PC-9 (cell line): ENCODE results near the gene YAP1. TPM values are rescaled to one million over a fixed set of nuclear protein-coding genes. Genes with fewer than 3 reads are reported as not detected.

Source experiments
- BruUV-seq: library from RNA; stranded (reverse); fragments of 400-500 nt; replicated peaks from 2 replicates; lab custom pipeline; 2021; lab: Mats Ljungman, UMichigan
- CTCF ChIA-PET: fragments of 300-600 bp; sonication (Branson Sonifier 250); formaldehyde crosslinking; loops from one replicate; lab custom pipeline; 2022; ENCODE audit warnings: antibody characterized with exemption; lab: Charles Lee
- POLR2A ChIA-PET: fragments of 300-600 bp; sonication (Branson Sonifier 250); formaldehyde crosslinking; loops from one replicate; lab custom pipeline; 2022; ENCODE audit warnings: antibody characterized with exemption; ENCODE audit not compliant: unreplicated experiment; lab: Charles Lee
- DNase-seq, 2 experiments: peaks; one replicate each; pipeline versions ENCODE4 v3.0.0 to v3.0.0-alpha.2; 2015 to 2022; ENCODE audit warnings: mixed read lengths in 1 of 2
- H2AFZ ChIP-seq: fragments of 200-600 bp; sonication (generic); 2 replicates; pipeline ENCODE4 v1.8.1; 2017; ENCODE audit warnings: antibody characterized with exemption
- H3F3A ChIP-seq: fragments of 200-600 bp; sonication (generic); 2 replicates; pipeline ENCODE4 v1.8.1; 2017; ENCODE audit warnings: antibody characterized with exemption, mild to moderate bottlenecking, low read depth; ENCODE audit not compliant: insufficient read depth
- H3K27ac ChIP-seq: fragments of 200-600 bp; sonication (generic); 2 replicates; pipeline ENCODE4 v1.6.1; 2016; ENCODE audit warnings: mixed run types
- H3K27me3 ChIP-seq: fragments of 200-600 bp; sonication (generic); 2 replicates; pipeline ENCODE4 v1.6.1; 2016; ENCODE audit warnings: low read depth, mixed run types; ENCODE audit not compliant: insufficient read depth
- H3K36me3 ChIP-seq: fragments of 200-600 bp; sonication (generic); 2 replicates; pipeline ENCODE4 v1.6.1; 2016; ENCODE audit warnings: low read depth, mixed run types
- H3K4me1 ChIP-seq: fragments of 200-600 bp; sonication (generic); replicated peaks from 2 replicates; pipeline ENCODE4 v1.6.1; 2016; ENCODE audit warnings: mixed run types; ENCODE audit not compliant: insufficient read depth
- H3K4me2 ChIP-seq: fragments of 200-600 bp; sonication (generic); 2 replicates; pipeline ENCODE4 v1.6.1; 2017; ENCODE audit warnings: mixed run types
- H3K4me3 ChIP-seq: fragments of 200-600 bp; sonication (generic); 2 replicates; pipeline ENCODE4 v1.6.1; 2016; ENCODE audit warnings: mixed run types
- H3K79me2 ChIP-seq: fragments of 200-600 bp; sonication (generic); 2 replicates; pipeline ENCODE4 v1.6.1; 2017; ENCODE audit warnings: low read depth, mixed run types
- H3K9me2 ChIP-seq: fragments of 200-600 bp; sonication (generic); 2 replicates; pipeline ENCODE4 v1.8.1; 2017; ENCODE audit warnings: mild to moderate bottlenecking; ENCODE audit not compliant: insufficient read depth
- H3K9me3 ChIP-seq: fragments of 200-600 bp; sonication (generic); 2 replicates; pipeline ENCODE4 v1.8.1; 2016; ENCODE audit warnings: low read depth; ENCODE audit not compliant: insufficient read depth
- H4K20me1 ChIP-seq: fragments of 200-600 bp; sonication (generic); 2 replicates; pipeline ENCODE4 v1.8.1; 2017; ENCODE audit not compliant: insufficient read depth
- CTCF ChIP-seq: fragments of 200-600 bp; sonication (generic); conservative IDR thresholded peaks from 2 replicates; pipeline ENCODE4 v1.6.1; 2017; ENCODE audit warnings: mixed run types, antibody characterized with exemption, mild to moderate bottlenecking, moderate library complexity
- EZH2 ChIP-seq: fragments of 200-600 bp; sonication (generic); IDR thresholded peaks from 2 replicates; pipeline ENCODE4 v1.8.0; 2017; ENCODE audit warnings: antibody characterized with exemption, low read depth
- intact Hi-C: fragments of 100-400 bp; cut with micrococcal nuclease; formaldehyde crosslinking; loops from one replicate; pipeline ENCODE4 v1.10.0; 2022; ENCODE audit not compliant: unreplicated experiment
- total RNA-seq: library from RNA; stranded (reverse); gene quantifications from 2 replicates; pipeline ENCODE4 v1.2.3, GENCODE V29; 2021

YAP1 gene
- total RNA-seq, 1 experiment from 2014 or later = 111 TPM

DNA sequence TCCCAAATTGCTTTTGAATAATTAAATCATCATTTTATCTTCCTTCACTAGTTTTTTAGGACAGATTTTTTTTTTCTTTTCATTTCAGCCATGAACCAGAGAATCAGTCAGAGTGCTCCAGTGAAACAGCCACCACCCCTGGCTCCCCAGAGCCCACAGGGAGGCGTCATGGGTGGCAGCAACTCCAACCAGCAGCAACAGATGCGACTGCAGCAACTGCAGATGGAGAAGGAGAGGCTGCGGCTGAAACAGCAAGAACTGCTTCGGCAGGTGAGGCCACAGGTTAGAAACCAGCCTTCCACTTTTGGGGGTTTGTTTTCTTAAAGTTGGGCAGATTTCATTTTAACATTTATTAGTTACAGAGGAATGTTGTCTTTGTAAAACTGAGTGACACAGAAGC is 95.6 kb downstream of the YAP1 start:
- BruUV-seq = no TSS peak
- ChIA-PET CTCF (no interaction called here), POLR2A (no interaction called here)
- intact Hi-C loops = no loop called here
- Histone ChIP-seq H3K4me3 (no peak overlapping the region), H3K27ac (no peak overlapping the region), H3F3A (peaks cover 34% of the 10 kb centered on the region; the same call in 1 of the 2 replicates), H3K9me3 (no peaks in the 10 kb centered on the region), H3K4me2 (no peak overlapping the region), H3K36me3 (peaks cover 69% of the 10 kb centered on the region), H3K79me2 (peaks cover 32% of the 10 kb centered on the region), H3K9me2 (0 out of 2 replicates have a peak, but pooled peaks cover 4% of the 10 kb centered on the region), H4K20me1 (peaks cover 8% of the 10 kb centered on the region; the same call in 1 of the 2 replicates), H3K4me1 (no peaks in the 10 kb centered on the region), H3K27me3 (no peaks in the 10 kb centered on the region), H2AFZ (no peak overlapping the region)
- no peak for DNase-seq
- TF ChIP-seq CTCF = no peak
- TF ChIP-seq EZH2 = no peak

GRCh38 chr11:102208835-102209234 is 98.6 kb downstream of the YAP1 start:
- CTCF ChIA-PET = no interaction called here
- H3K9me2 ChIP-seq = 0 out of 2 replicates have a peak, but pooled peaks cover 4% of the 10 kb centered on the region
- no peak overlapping the region for H2AFZ ChIP-seq
- DNase-seq = no peak
- no peaks in the 10 kb centered on the region for H3K4me1 ChIP-seq
- H3K27ac ChIP-seq = no peak overlapping the region
- H3K4me3 ChIP-seq = no peak overlapping the region
- H3K36me3 ChIP-seq = peaks cover 74% of the 10 kb centered on the region
- peaks cover 26% of the 10 kb centered on the region; the same call in 1 of the 2 replicates for H3F3A ChIP-seq
- no TSS peak for BruUV-seq
- peaks cover 15% of the 10 kb centered on the region; the same call in 1 of the 2 replicates for H3K79me2 ChIP-seq
- H3K4me2 ChIP-seq = no peak overlapping the region
- intact Hi-C loops = no loop called here
- peaks cover 6% of the 10 kb centered on the region; the same call in 1 of the 2 replicates for H4K20me1 ChIP-seq
- TF ChIP-seq EZH2 = no peak
- no peak for TF ChIP-seq CTCF
- H3K9me3 ChIP-seq = no peaks in the 10 kb centered on the region
- POLR2A ChIA-PET = no interaction called here
- no peaks in the 10 kb centered on the region for H3K27me3 ChIP-seq

GRCh38 chr11:102214623-102215022 is 104.4 kb downstream of the YAP1 start:
- no TSS peak for BruUV-seq
- no peaks in the 10 kb centered on the region for H3K27me3 ChIP-seq
- intact Hi-C loops = no loop called here
- H3K4me2 ChIP-seq = no peak overlapping the region
- H4K20me1 ChIP-seq = no peaks in the 10 kb centered on the region
- no peak overlapping the region for H3K27ac ChIP-seq
- H3K4me3 ChIP-seq = no peak overlapping the region
- ChIA-PET CTCF (no interaction called here), POLR2A (no interaction called here)
- H3K9me3 ChIP-seq = no peaks in the 10 kb centered on the region
- no peak overlapping the region for H2AFZ ChIP-seq
- H3K36me3 ChIP-seq = peaks cover 73% of the 10 kb centered on the region
- no peak for TF ChIP-seq CTCF
- TF ChIP-seq EZH2 = no peak
- peaks cover 8% of the 10 kb centered on the region; the same call in 1 of the 2 replicates for H3F3A ChIP-seq
- H3K4me1 ChIP-seq = no peaks in the 10 kb centered on the region
- H3K9me2 ChIP-seq = no peaks in the 10 kb centered on the region
- DNase-seq = no peak
- peaks cover 6% of the 10 kb centered on the region; the same call in 1 of the 2 replicates for H3K79me2 ChIP-seq
